ENCODE results near the gene CAMP. TPM values are rescaled to one million over a fixed set of nuclear protein-coding genes. Genes with fewer than 3 reads are reported as not detected.
"Not testable (repeated sequence)": the region's sequence is repeated elsewhere in the genome, so short reads cannot be mapped to it uniquely, and the experiment has no call there.

CAMP gene
- total and polyA plus RNA-seq, 8 donors = 0.87 to 1.4 (median 0.92) TPM; not detected in 5

GRCh38 chr3:48269592-48269991 lies 46.3 kb downstream of the CAMP start:
- H3K4me3 ChIP-seq = no peak overlapping the region
- intact Hi-C loops (cut with DNase I; ENCODE audit: low total_unique reads) = no loop called here
- H3K36me3 ChIP-seq = peaks cover 4 to 64% (median 47%) of the 10 kb centered on the region in 4 donors
- H3K27ac ChIP-seq = no peak overlapping the region
- no peak for DNase-seq
- no peaks in the 10 kb centered on the region for H3K27me3 ChIP-seq
- WGBS, 5 donors = 86 to 96% (median 92%) methylated on average over 8 of the region's 8 CpGs
- no peak for TF ChIP-seq EP300 (IDR thresholded peaks at IDR 0.05)
- TF ChIP-seq, protein P1, sequence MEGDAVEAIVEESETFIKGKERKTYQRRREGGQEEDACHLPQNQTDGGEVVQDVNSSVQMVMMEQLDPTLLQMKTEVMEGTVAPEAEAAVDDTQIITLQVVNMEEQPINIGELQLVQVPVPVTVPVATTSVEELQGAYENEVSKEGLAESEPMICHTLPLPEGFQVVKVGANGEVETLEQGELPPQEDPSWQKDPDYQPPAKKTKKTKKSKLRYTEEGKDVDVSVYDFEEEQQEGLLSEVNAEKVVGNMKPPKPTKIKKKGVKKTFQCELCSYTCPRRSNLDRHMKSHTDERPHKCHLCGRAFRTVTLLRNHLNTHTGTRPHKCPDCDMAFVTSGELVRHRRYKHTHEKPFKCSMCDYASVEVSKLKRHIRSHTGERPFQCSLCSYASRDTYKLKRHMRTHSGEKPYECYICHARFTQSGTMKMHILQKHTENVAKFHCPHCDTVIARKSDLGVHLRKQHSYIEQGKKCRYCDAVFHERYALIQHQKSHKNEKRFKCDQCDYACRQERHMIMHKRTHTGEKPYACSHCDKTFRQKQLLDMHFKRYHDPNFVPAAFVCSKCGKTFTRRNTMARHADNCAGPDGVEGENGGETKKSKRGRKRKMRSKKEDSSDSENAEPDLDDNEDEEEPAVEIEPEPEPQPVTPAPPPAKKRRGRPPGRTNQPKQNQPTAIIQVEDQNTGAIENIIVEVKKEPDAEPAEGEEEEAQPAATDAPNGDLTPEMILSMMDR (IDR thresholded peaks at IDR 0.05) = no peak
- no peak for TF ChIP-seq POLR2AphosphoS5 (IDR thresholded peaks at IDR 0.05)
- TF ChIP-seq POLR2A (IDR thresholded peaks at IDR 0.05) = no peak
- H3K4me1 ChIP-seq = peaks cover 0 to 17% (median 12%) of the 10 kb centered on the region in 4 donors
- H3K9me3 ChIP-seq = no peaks in the 10 kb centered on the region

DNA sequence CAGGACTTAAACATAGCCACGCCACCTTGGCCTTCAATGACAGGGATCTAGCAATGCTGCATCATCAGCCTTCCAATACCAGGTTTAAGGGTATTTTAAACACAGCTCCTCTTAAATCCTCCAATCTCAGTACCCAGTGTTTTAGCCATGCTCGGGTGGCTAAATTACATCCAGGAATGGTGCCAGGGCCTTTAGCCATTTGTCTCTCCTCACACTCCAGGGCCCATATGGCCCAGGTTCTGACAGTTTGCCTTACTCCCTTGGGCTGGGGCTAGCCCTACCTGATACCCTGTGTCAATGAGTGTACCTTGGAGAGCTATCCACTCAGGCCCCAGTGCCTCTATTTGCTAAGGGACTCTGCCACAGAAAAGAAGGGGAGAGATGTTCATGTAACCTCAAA lies 47.0 kb downstream of the CAMP start:
- Histone ChIP-seq H3K4me3 (no peak overlapping the region), H3K27me3 (no peaks in the 10 kb centered on the region), H3K9me3 (no peaks in the 10 kb centered on the region), H3K27ac (no peak overlapping the region), H3K36me3 (peaks cover 4 to 58% (median 44%) of the 10 kb centered on the region in 4 donors), H3K4me1 (peaks cover 0 to 17% (median 12%) of the 10 kb centered on the region in 4 donors)
- no peak for DNase-seq
- 76 to 85% (median 81%) methylated on average over 2 of the region's 2 CpGs for WGBS, 5 donors
- intact Hi-C loops (cut with DNase I; ENCODE audit: low total_unique reads) = loop anchor here (10.0 kb wide), 1 partner anchor 144 kb away; no protein-coding TSS in a partner anchor
- no peak for TF ChIP-seq POLR2AphosphoS5 (IDR thresholded peaks at IDR 0.05)
- TF ChIP-seq EP300 (IDR thresholded peaks at IDR 0.05) = no peak
- no peak for TF ChIP-seq POLR2A (IDR thresholded peaks at IDR 0.05)
- TF ChIP-seq, protein P1 (IDR thresholded peaks at IDR 0.05) = no peak

- Histone ChIP-seq H3K4me1 (peaks cover 0 to 17% (median 12%) of the 10 kb centered on the region in 4 donors), H3K36me3 (peaks cover 4 to 49% (median 38%) of the 10 kb centered on the region in 4 donors)
- intact Hi-C loops (cut with DNase I; ENCODE audit: low total_unique reads) = loop anchor here (10.0 kb wide), 1 partner anchor 144 kb away; no protein-coding TSS in a partner anchor
- not testable (repeated sequence) for H3K4me3 ChIP-seq, H3K9me3 ChIP-seq, H3K27me3 ChIP-seq, H3K27ac ChIP-seq, DNase-seq
- 94 to 96% (median 95%) methylated on average over 10 of the region's 10 CpGs for WGBS, 5 donors
Measured at GRCh38 chr3:48271223-48271622, 47.9 kb downstream of the CAMP start.

GRCh38 chr3:48271763-48272498 lies 48.6 kb downstream of the CAMP start:
- peaks cover 0 to 17% (median 12%) of the 10 kb centered on the region in 4 donors for H3K4me1 ChIP-seq
- no peak for TF ChIP-seq POLR2A (IDR thresholded peaks at IDR 0.05)
- TF ChIP-seq, protein P1 (IDR thresholded peaks at IDR 0.05) = no peak
- H3K27ac ChIP-seq = no peak overlapping the region
- H3K27me3 ChIP-seq = no peaks in the 10 kb centered on the region
- peaks cover 4 to 42% (median 31%) of the 10 kb centered on the region in 4 donors for H3K36me3 ChIP-seq
- no peak overlapping the region for H3K4me3 ChIP-seq
- peak in 1 of 2 donors; percentile 5 for DNase-seq
- H3K9me3 ChIP-seq = no peaks in the 10 kb centered on the region
- 94 to 98% (median 96%) methylated on average over 22 to 38 of the region's 38 CpGs for WGBS, 5 donors
- intact Hi-C loops (cut with DNase I; ENCODE audit: low total_unique reads) = loop anchor here (10.0 kb wide), 1 partner anchor 143 kb away; no protein-coding TSS in a partner anchor
